ENCODE data around the gene LHFPL4. TPM values are rescaled to one million over a fixed set of nuclear protein-coding genes. Genes with fewer than 3 reads are reported as not detected.
A peak's percentile ranks its signal among the peaks of the same experiment; 100 is the strongest.
"Not testable (repeated sequence)": the region's sequence is repeated elsewhere in the genome, so short reads cannot be mapped to it uniquely, and the experiment has no call there.

The LHFPL4 gene
- polyA plus RNA-seq (2013, experiment 1 of 2): 4.3 TPM
- polyA plus RNA-seq (2013, experiment 2 of 2): 4.5 TPM

- peaks cover 11% of the 10 kb centered on the region for H3K27me3 ChIP-seq (ENCODE audit: insufficient read depth, low read length)
- peak within 1 kb of the TSS; percentile 52 for H3K9ac ChIP-seq (ENCODE audit: low read depth, low read length)
- H3K4me1 ChIP-seq (ENCODE audit: insufficient read depth, low read length): peaks cover 9% of the 10 kb centered on the region
- H3K4me3 ChIP-seq (ENCODE audit: low read length): peak within 1 kb of the TSS; percentile 71
- no peaks in the 10 kb centered on the region for H3K9me3 ChIP-seq (ENCODE audit: insufficient read depth, low read depth, low read length)
- 1% methylated on average over 75 of the region's 75 CpGs for WGBS
- H3K27ac ChIP-seq (ENCODE audit: low read depth, low read length): no peak within 1 kb of the TSS
- no peaks in the 10 kb centered on the region for H3K36me3 ChIP-seq (ENCODE audit: insufficient read depth, low read length)
These were observed at the start of gene LHFPL4 for GRCh38 chr3:9553021-9553947. Gene LHFPL4 (minus strand): TSS chr3:9553822. CDS start chr3:9552679, 1,143 bp downstream.

- 89% methylated on average over 4 of the region's 4 CpGs for WGBS
- H3K27me3 ChIP-seq (ENCODE audit: insufficient read depth, low read length): peaks cover 7% of the 10 kb centered on the region
- H3K27ac ChIP-seq (ENCODE audit: low read depth, low read length): no peak overlapping the region
- peaks cover 13% of the 10 kb centered on the region; the same call in 1 of the 2 replicates for H3K9me3 ChIP-seq (ENCODE audit: insufficient read depth, low read depth, low read length)
- no peak overlapping the region for H3K9ac ChIP-seq (ENCODE audit: low read depth, low read length)
- H3K4me3 ChIP-seq (ENCODE audit: low read length): no peak overlapping the region
- 0 out of 2 replicates have a peak, but pooled peaks cover 3% of the 10 kb centered on the region for H3K4me1 ChIP-seq (ENCODE audit: insufficient read depth, low read length)
- no peaks in the 10 kb centered on the region for H3K36me3 ChIP-seq (ENCODE audit: insufficient read depth, low read length)
These were observed 49.0 kb upstream of the LHFPL4 start for GRCh38 chr3:9602620-9603019.

GRCh38 chr3:9601006-9601581 is 47.5 kb upstream of the LHFPL4 start:
- H3K4me1 ChIP-seq (ENCODE audit: insufficient read depth, low read length); H3K27ac ChIP-seq (ENCODE audit: low read depth, low read length); H3K36me3 ChIP-seq (ENCODE audit: insufficient read depth, low read length); H3K27me3 ChIP-seq (ENCODE audit: insufficient read depth, low read length): not testable (repeated sequence)
- H3K4me3 ChIP-seq (ENCODE audit: low read length): peak overlapping the region; percentile 4; the same call in 1 of the 2 replicates
- H3K9me3 ChIP-seq (ENCODE audit: insufficient read depth, low read depth, low read length): peaks cover 11% of the 10 kb centered on the region; the same call in 1 of the 2 replicates
- peak overlapping the region; percentile 11; the same call in 1 of the 2 replicates for H3K9ac ChIP-seq (ENCODE audit: low read depth, low read length)
- WGBS: 78% methylated on average over 24 of the region's 24 CpGs

GRCh38 chr3:9600597-9600996 is 47.0 kb upstream of the LHFPL4 start:
- Histone ChIP-seq H3K4me1 (ENCODE audit: insufficient read depth, low read length) (0 out of 2 replicates have a peak, but pooled peaks cover 3% of the 10 kb centered on the region), H3K27me3 (ENCODE audit: insufficient read depth, low read length) (peaks cover 7% of the 10 kb centered on the region), H3K27ac (ENCODE audit: low read depth, low read length) (no peak overlapping the region), H3K9ac (ENCODE audit: low read depth, low read length) (peak overlapping the region; percentile 11; the same call in 1 of the 2 replicates), H3K4me3 (ENCODE audit: low read length) (peak overlapping the region; percentile 4; the same call in 1 of the 2 replicates), H3K36me3 (ENCODE audit: insufficient read depth, low read length) (no peaks in the 10 kb centered on the region), H3K9me3 (ENCODE audit: insufficient read depth, low read depth, low read length) (0 out of 2 replicates have a peak, but pooled peaks cover 7% of the 10 kb centered on the region)
- 6% methylated on average over 42 of the region's 42 CpGs for WGBS

GRCh38 chr3:9598783-9599387 is 45.3 kb upstream of the LHFPL4 start:
- no peak overlapping the region for H3K9ac ChIP-seq (ENCODE audit: low read depth, low read length)
- H3K27me3 ChIP-seq (ENCODE audit: insufficient read depth, low read length): peaks cover 7% of the 10 kb centered on the region
- H3K4me3 ChIP-seq (ENCODE audit: low read length): no peak overlapping the region
- H3K27ac ChIP-seq (ENCODE audit: low read depth, low read length): no peak overlapping the region
- no peaks in the 10 kb centered on the region for H3K36me3 ChIP-seq (ENCODE audit: insufficient read depth, low read length)
- 0 out of 2 replicates have a peak, but pooled peaks cover 3% of the 10 kb centered on the region for H3K4me1 ChIP-seq (ENCODE audit: insufficient read depth, low read length)
- 96% methylated on average over 7 of the region's 7 CpGs for WGBS
- no peaks in the 10 kb centered on the region for H3K9me3 ChIP-seq (ENCODE audit: insufficient read depth, low read depth, low read length)

- no peak overlapping the region for H3K4me3 ChIP-seq (ENCODE audit: low read length)
These were observed 42.3 kb upstream of the LHFPL4 start for GRCh38 chr3:9595877-9596276.

GRCh38 chr3:9591781-9592180 is 38.2 kb upstream of the LHFPL4 start:
- H3K36me3 ChIP-seq (ENCODE audit: insufficient read depth, low read length); H3K27me3 ChIP-seq (ENCODE audit: insufficient read depth, low read length); H3K4me1 ChIP-seq (ENCODE audit: insufficient read depth, low read length); H3K4me3 ChIP-seq (ENCODE audit: low read length); H3K9ac ChIP-seq (ENCODE audit: low read depth, low read length); H3K27ac ChIP-seq (ENCODE audit: low read depth, low read length); H3K9me3 ChIP-seq (ENCODE audit: insufficient read depth, low read depth, low read length): not testable (repeated sequence)
- 93% methylated on average over 23 of the region's 28 CpGs for WGBS

More at GRCh38 chr3:9595877-9596276, 42.3 kb upstream of the LHFPL4 start:
- no peaks in the 10 kb centered on the region for H3K36me3 ChIP-seq (ENCODE audit: insufficient read depth, low read length)
- no peak overlapping the region for H3K9ac ChIP-seq (ENCODE audit: low read depth, low read length)
- H3K27me3 ChIP-seq (ENCODE audit: insufficient read depth, low read length): peaks cover 6% of the 10 kb centered on the region
- H3K9me3 ChIP-seq (ENCODE audit: insufficient read depth, low read depth, low read length): no peaks in the 10 kb centered on the region
- no peak overlapping the region for H3K27ac ChIP-seq (ENCODE audit: low read depth, low read length)
- H3K4me1 ChIP-seq (ENCODE audit: insufficient read depth, low read length): 0 out of 2 replicates have a peak, but pooled peaks cover 3% of the 10 kb centered on the region

- no peaks in the 10 kb centered on the region for H3K4me1 ChIP-seq (ENCODE audit: insufficient read depth, low read length)
- no peak overlapping the region for H3K4me3 ChIP-seq (ENCODE audit: low read length)
- no peaks in the 10 kb centered on the region for H3K36me3 ChIP-seq (ENCODE audit: insufficient read depth, low read length)
- H3K9me3 ChIP-seq (ENCODE audit: insufficient read depth, low read depth, low read length): no peaks in the 10 kb centered on the region
- H3K27me3 ChIP-seq (ENCODE audit: insufficient read depth, low read length): no peaks in the 10 kb centered on the region
- WGBS: 87% methylated on average over 8 of the region's 8 CpGs
- no peak overlapping the region for H3K9ac ChIP-seq (ENCODE audit: low read depth, low read length)
- no peak overlapping the region for H3K27ac ChIP-seq (ENCODE audit: low read depth, low read length)
These were observed 36.7 kb upstream of the LHFPL4 start for GRCh38 chr3:9590282-9590791.

GRCh38 chr3:9583792-9584191 is 30.2 kb upstream of the LHFPL4 start:
- Histone ChIP-seq H3K9me3 (ENCODE audit: insufficient read depth, low read depth, low read length) (no peaks in the 10 kb centered on the region), H3K4me1 (ENCODE audit: insufficient read depth, low read length) (peaks cover 6% of the 10 kb centered on the region), H3K4me3 (ENCODE audit: low read length) (no peak overlapping the region), H3K27ac (ENCODE audit: low read depth, low read length) (no peak overlapping the region), H3K9ac (ENCODE audit: low read depth, low read length) (no peak overlapping the region), H3K27me3 (ENCODE audit: insufficient read depth, low read length) (no peaks in the 10 kb centered on the region), H3K36me3 (ENCODE audit: insufficient read depth, low read length) (no peaks in the 10 kb centered on the region)
- 96% methylated on average over 1 of the region's 1 CpG for WGBS

- WGBS: 89% methylated on average over 3 of the region's 3 CpGs
- H3K36me3 ChIP-seq (ENCODE audit: insufficient read depth, low read length): no peaks in the 10 kb centered on the region
- no peaks in the 10 kb centered on the region for H3K9me3 ChIP-seq (ENCODE audit: insufficient read depth, low read depth, low read length)
These were observed 29.7 kb upstream of the LHFPL4 start for GRCh38 chr3:9583371-9583770.

More at GRCh38 chr3:9583371-9583770, 29.7 kb upstream of the LHFPL4 start:
- Histone ChIP-seq H3K4me1 (ENCODE audit: insufficient read depth, low read length) (peaks cover 6% of the 10 kb centered on the region), H3K9ac (ENCODE audit: low read depth, low read length) (no peak overlapping the region), H3K4me3 (ENCODE audit: low read length) (no peak overlapping the region), H3K27ac (ENCODE audit: low read depth, low read length) (no peak overlapping the region), H3K27me3 (ENCODE audit: insufficient read depth, low read length) (no peaks in the 10 kb centered on the region)
